Upper lobe of left lung (tissue), 6 donors: ENCODE measurements around the gene DPP9. TPM values are rescaled to one million over a fixed set of nuclear protein-coding genes. Genes with fewer than 3 reads are reported as not detected.
"Not testable (repeated sequence)": the region's sequence is repeated elsewhere in the genome, so short reads cannot be mapped to it uniquely, and the experiment has no call there.

ENCODE experiments used
- ATAC-seq, 2 donors: fragments of 200-7000 bp; cut with Tn5 transposase; one replicate each; pipeline ENCODE4 v1.9.1; 2022; ENCODE audit warnings: mild to moderate bottlenecking in 2 of 2, moderate library complexity in 2 of 2; ENCODE audit not compliant: low FRiP score in 2 of 2
- DNase-seq, 2 donors: peaks; one replicate each; pipeline ENCODE4 v3.0.0-alpha.2; 2019 to 2020
- H3K27ac ChIP-seq, 4 donors: fragments of 200-600 bp; sonication (generic); one replicate each; pipeline ENCODE4 v1.5.1; 2016 to 2019
- H3K27me3 ChIP-seq, 4 donors: fragments of 200-600 bp; sonication (generic); one replicate each; pipeline ENCODE4 v1.5.1; 2017 to 2019
- H3K36me3 ChIP-seq, 4 donors: fragments of 200-600 bp; sonication (generic); one replicate each; pipeline ENCODE4 v1.5.1; 2016 to 2019
- H3K4me1 ChIP-seq, 4 donors: fragments of 200-600 bp; sonication (generic); one replicate each; pipeline ENCODE4 v1.5.1; 2018 to 2019
- H3K4me3 ChIP-seq, 4 donors: fragments of 200-600 bp; sonication (generic); one replicate each; pipeline ENCODE4 v1.5.1; 2017 to 2019; ENCODE audit warnings: mild to moderate bottlenecking in 2 of 4, moderate library complexity in 1 of 4
- H3K9me3 ChIP-seq, 4 donors: fragments of 200-600 bp; sonication (generic); one replicate each; pipeline ENCODE4 v1.5.1; 2018 to 2019
- EP300 ChIP-seq, 4 donors: sonication (generic); formaldehyde crosslinking; IDR thresholded peaks; one replicate each; pipeline ENCODE4 v1.5.1; 2017; ENCODE audit warnings: antibody characterized with exemption in 4 of 4, control low read depth in 2 of 4
- POLR2A ChIP-seq, 4 donors: fragments of 450-650 bp; IDR thresholded peaks; one replicate each; pipeline ENCODE4 v1.5.1; 2016 to 2017; ENCODE audit warnings: antibody characterized with exemption in 4 of 4, mild to moderate bottlenecking in 2 of 4
- POLR2AphosphoS5 ChIP-seq, 2 donors: sonication (generic); formaldehyde crosslinking; IDR thresholded peaks; one replicate each; pipeline ENCODE4 v1.5.1; 2017; ENCODE audit warnings: antibody characterized with exemption in 2 of 2
- WGBS, 2 donors: methylation state at CpG; one replicate each; pipeline ENCODE4 v1.1.5; 2017 to 2018; 5-methylcytosine and 5-hydroxymethylcytosine counted together
- total RNA-seq, 6 donors: library from RNA; depleted of rRNA in 4 of 6; stranded (reverse); fragments of >200 nt in 4 of 6; gene quantifications; one replicate each; pipeline versions ENCODE4 v1.1.0 to v1.2.1, GENCODE V29; 2016 to 2021
- TF ChIP-seq, protein P1 (sequence below), 6 experiments: fragments of 450-650 bp in 4 of 6; fragments of 200-600 bp in 2 of 6; sonication (generic) in 2 of 6; IDR thresholded peaks; one replicate each; pipeline ENCODE4 v1.5.1; 2016 to 2019; ENCODE audit warnings: antibody characterized with exemption in 6 of 6
- donor health status: DM: no; HTN: no; CAD: no; lungs with moderate emphysema.
- donor health status: DM: no; HTN: yes; CAD: no; lungs with severe emphysema.

The DPP9 gene
- total RNA-seq, 6 donors from 2014 or later, result 55.1 to 255 (median 89.0) TPM

DNA sequence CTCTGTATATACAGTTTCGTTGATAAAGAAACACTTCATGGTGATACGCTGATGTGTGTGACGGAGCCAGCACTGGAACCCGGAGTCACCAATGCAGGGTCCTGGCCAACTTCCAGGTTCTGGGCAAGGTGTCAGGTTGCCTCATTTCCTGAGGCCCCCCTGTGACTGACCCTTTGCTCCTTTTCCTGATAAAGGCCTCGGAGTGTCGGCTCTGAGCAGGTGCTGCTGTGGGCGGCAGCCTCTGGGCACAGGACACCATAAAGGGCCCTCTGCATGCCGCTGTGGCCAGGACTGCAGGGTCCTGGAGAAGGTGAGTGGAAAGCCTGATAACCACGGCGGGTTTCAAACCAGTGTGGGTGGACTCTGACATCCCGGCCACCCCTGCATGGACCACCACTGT, 36.2 kb downstream of the DPP9 start:
- H3K4me1 ChIP-seq, result no peaks in the 10 kb centered on the region
- TF ChIP-seq POLR2AphosphoS5 (IDR thresholded peaks at IDR 0.05), result no peak
- H3K36me3 ChIP-seq, result peaks cover 47 to 95% (median 85%) of the 10 kb centered on the region in 4 donors
- no peak for DNase-seq
- 79 to 80% methylated on average over 11 of the region's 11 CpGs for WGBS, 2 donors
- no peak overlapping the region for H3K4me3 ChIP-seq
- no peak for ATAC-seq
- no peaks in the 10 kb centered on the region for H3K9me3 ChIP-seq
- H3K27ac ChIP-seq, result no peak overlapping the region
- no peaks in the 10 kb centered on the region for H3K27me3 ChIP-seq

DNA sequence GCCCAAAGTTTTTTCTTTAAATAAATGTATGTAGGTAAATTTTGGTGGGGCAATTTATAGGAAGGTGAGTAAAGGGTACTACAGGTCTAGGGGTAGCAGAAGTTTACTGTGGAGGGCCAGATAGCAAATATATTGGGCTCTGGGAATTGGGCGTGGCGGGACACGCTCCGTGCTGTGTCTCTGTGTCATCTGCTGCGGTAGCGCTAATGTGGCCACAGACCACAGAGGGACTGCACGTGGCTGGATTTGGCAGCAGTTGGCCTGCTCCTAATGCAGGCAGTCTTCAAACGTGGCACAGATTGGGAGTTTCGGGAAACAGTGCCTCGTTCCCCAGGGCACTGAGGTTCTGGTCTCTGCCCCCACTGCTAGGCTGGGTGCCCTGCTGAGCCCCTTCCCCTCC, 36.9 kb downstream of the DPP9 start:
- whole genome bisulfite sequencing, 2 donors, result 93 to 95% methylated on average over 10 of the region's 10 CpGs
- Histone ChIP-seq H3K4me3 (no peak overlapping the region), H3K36me3 (peaks cover 50 to 96% (median 86%) of the 10 kb centered on the region in 4 donors), H3K4me1 (no peaks in the 10 kb centered on the region), H3K9me3 (no peaks in the 10 kb centered on the region), H3K27me3 (no peaks in the 10 kb centered on the region), H3K27ac (no peak overlapping the region)
- no peak for TF ChIP-seq EP300 (IDR thresholded peaks at IDR 0.05)
- TF ChIP-seq POLR2A (IDR thresholded peaks at IDR 0.05), result no peak
- TF ChIP-seq, protein P1, sequence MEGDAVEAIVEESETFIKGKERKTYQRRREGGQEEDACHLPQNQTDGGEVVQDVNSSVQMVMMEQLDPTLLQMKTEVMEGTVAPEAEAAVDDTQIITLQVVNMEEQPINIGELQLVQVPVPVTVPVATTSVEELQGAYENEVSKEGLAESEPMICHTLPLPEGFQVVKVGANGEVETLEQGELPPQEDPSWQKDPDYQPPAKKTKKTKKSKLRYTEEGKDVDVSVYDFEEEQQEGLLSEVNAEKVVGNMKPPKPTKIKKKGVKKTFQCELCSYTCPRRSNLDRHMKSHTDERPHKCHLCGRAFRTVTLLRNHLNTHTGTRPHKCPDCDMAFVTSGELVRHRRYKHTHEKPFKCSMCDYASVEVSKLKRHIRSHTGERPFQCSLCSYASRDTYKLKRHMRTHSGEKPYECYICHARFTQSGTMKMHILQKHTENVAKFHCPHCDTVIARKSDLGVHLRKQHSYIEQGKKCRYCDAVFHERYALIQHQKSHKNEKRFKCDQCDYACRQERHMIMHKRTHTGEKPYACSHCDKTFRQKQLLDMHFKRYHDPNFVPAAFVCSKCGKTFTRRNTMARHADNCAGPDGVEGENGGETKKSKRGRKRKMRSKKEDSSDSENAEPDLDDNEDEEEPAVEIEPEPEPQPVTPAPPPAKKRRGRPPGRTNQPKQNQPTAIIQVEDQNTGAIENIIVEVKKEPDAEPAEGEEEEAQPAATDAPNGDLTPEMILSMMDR (IDR thresholded peaks at IDR 0.05), result no peak
- no peak for TF ChIP-seq POLR2AphosphoS5 (IDR thresholded peaks at IDR 0.05)
- DNase-seq, result no peak
- ATAC-seq, result no peak

DNA sequence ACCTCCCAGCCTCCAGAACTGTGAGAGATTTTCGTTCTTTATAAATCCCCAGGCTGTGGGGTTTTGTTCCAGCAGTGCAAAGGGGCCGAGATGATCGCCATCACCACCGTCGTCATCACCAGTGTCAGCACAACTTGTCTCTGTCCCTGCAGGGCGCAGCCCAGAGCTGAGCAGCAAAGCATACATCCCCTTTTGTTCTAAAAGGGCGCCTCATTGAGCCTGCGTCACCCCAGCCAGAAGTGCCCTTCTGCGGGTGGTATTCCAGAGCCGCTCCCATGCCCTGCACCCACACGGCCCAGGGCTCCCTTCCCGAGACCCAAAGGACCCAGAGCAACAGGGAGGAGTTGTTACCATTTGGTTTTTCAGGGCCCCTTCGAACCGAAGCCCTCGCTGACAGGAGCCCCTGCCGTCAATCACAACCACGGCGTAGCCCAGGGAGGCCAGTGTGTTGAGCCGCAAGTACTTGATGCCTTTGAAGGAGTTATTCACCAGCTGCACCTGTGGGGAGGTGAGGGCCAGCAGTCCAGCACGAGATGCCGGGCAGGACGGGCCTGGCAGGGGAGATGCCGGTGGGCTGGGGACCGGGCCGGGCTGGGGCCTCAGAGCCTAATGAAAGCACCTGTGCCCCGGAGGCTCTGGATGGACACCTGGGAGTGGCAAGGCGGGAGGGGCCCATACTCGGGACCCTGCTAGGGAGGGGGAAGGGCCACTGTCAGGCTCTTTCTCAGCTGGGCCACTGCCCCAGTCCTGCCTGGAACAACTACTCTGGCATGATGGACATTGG, 39.1 kb downstream of the DPP9 start:
- Histone ChIP-seq H3K4me1 (no peaks in the 10 kb centered on the region), H3K4me3 (no peak overlapping the region), H3K36me3 (peaks cover 46 to 99% (median 87%) of the 10 kb centered on the region in 4 donors), H3K9me3 (no peaks in the 10 kb centered on the region), H3K27ac (no peak overlapping the region), H3K27me3 (no peaks in the 10 kb centered on the region)
- 92 to 93% methylated on average over 20 to 28 of the region's 28 CpGs for WGBS, 2 donors
- no peak for TF ChIP-seq EP300 (IDR thresholded peaks at IDR 0.05)
- TF ChIP-seq POLR2A (IDR thresholded peaks at IDR 0.05), result no peak
- TF ChIP-seq, protein P1 (IDR thresholded peaks at IDR 0.05), result no peak
- TF ChIP-seq POLR2AphosphoS5 (IDR thresholded peaks at IDR 0.05), result no peak
- no peak for ATAC-seq
- peak in 1 of 2 donors; percentile 76 for DNase-seq

DNA sequence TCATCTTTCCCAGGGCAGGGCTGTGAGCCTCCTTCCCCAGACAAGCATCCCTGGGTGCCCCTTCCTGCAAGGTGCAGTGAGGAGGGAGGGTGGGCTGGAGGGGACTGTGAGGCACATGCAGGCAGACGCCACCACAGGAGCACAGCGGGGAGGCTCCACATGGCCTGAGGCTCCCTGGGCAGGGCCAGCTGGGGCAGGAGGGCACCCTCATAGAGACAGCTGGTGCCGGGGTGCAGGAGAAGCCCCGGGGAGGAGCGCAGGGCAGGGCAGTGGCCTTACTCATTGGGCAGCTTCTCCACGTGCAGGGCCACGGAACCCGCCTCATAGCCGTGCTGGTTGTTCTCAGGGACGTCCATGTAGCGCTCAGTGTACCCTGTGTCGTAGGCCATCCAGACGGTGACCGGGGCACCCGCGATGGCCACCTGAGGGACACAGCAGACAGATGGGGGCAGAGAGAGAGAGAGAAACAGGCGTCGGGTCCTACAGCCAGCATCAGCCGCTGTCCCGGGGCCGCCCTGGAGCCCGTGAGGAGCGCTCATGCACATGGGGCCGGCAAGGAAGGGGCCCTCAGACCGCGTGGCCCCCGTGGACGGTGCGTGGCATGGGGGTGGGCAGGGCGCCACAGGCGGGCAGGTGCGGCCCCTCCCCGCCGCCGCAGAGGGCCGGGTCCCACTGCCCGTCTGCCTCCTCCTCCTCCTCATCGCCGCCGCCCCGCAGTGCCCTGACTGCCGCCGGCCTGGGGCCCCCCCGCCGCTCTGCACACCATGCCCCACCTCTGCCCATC, 41.0 kb downstream of the DPP9 start:
- no peak overlapping the region for H3K27ac ChIP-seq
- H3K4me3 ChIP-seq, result no peak overlapping the region
- no peaks in the 10 kb centered on the region for H3K27me3 ChIP-seq
- TF ChIP-seq POLR2A (IDR thresholded peaks at IDR 0.05) (no peak), POLR2AphosphoS5 (IDR thresholded peaks at IDR 0.05) (no peak), EP300 (IDR thresholded peaks at IDR 0.05) (no peak)
- TF ChIP-seq, protein P1 (IDR thresholded peaks at IDR 0.05), result no peak
- no peaks in the 10 kb centered on the region for H3K9me3 ChIP-seq
- H3K4me1 ChIP-seq, result no peaks in the 10 kb centered on the region
- ATAC-seq (peak in 1 of 2 donors; percentile 6), DNase-seq (peak in 1 of 2 donors; percentile 80)
- 95% methylated on average over 19 to 34 of the region's 45 CpGs for WGBS, 2 donors
- H3K36me3 ChIP-seq, result peaks cover 42 to 99% (median 84%) of the 10 kb centered on the region in 4 donors

DNA sequence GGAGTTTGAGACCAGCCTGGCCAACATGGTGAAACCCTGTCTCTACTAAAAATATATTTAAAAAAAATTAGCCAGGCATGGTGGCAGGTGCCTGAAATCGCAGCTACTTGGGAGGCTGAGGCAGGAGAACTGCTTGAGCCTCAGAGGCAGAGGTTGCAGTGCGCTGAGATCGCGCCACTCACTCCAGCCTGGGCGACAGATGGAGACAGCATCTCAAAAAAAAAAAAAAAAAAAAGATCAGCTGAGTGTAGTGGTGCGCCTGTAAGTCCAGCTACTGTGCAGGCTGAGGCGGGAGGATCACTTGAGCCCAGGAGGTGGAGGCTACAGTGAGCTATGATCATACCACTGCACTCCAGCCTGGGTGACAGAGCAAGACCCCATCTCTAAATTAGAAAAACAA, 43.6 kb downstream of the DPP9 start:
- H3K27ac ChIP-seq, H3K9me3 ChIP-seq, ATAC-seq, H3K27me3 ChIP-seq, H3K4me3 ChIP-seq, DNase-seq, H3K4me1 ChIP-seq: not testable (repeated sequence)
- peaks cover 35 to 96% (median 79%) of the 10 kb centered on the region in 4 donors for H3K36me3 ChIP-seq
- WGBS, 2 donors, result 96 to 97% methylated on average over 7 of the region's 7 CpGs
